ENCODE measurements around the gene HSF2BP.
A peak's percentile ranks its signal among the peaks of the same experiment; 100 is the strongest.
"Not testable (repeated sequence)": the region's sequence is repeated elsewhere in the genome, so short reads cannot be mapped to it uniquely, and the experiment has no call there.

The HSF2BP gene

GRCh38 chr21:43659136-43660000 is at the start of gene HSF2BP, which contains the start of gene RRP1B:
HSF2BP (minus strand) TSS chr21:43659488; CDS start chr21:43658096, 1,392 bp downstream.
RRP1B (plus strand) TSS chr21:43659560; CDS start chr21:43659665, 105 bp downstream.
- DNase-seq: peak; percentile 77

DNA sequence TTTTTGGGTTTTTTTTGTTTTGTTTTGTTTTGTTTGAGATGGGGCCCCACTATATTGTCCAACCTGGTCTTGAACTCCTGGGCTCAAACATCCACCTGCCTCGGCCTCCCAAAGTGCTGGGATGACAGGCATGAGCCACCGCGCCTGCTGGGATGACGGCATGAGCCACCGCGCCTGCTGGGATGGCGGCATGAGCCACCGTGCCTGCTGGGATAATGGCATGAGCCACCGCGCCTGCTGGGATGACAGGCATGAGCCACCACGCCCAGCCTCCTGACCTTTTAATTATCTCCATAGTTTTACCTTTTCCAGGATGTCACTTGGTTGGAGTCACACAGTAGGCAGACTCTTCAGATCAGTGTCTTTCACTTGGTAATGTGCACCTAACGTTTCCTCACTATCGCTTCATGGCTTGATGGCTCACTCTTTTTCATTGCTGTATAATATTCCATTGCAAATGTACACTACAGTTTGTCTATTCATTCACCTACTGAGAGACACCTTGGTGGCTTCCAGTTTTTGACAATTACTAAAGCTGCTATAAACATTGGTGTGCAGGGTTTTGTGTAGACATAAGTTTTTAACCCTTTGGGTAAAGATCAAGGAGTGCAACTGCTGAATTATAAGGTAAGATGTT is 49.6 kb upstream of the HSF2BP start:
- no peak for DNase-seq

GRCh38 chr21:43707462-43707861 is 48.2 kb upstream of the HSF2BP start:
- no peak for DNase-seq

DNA sequence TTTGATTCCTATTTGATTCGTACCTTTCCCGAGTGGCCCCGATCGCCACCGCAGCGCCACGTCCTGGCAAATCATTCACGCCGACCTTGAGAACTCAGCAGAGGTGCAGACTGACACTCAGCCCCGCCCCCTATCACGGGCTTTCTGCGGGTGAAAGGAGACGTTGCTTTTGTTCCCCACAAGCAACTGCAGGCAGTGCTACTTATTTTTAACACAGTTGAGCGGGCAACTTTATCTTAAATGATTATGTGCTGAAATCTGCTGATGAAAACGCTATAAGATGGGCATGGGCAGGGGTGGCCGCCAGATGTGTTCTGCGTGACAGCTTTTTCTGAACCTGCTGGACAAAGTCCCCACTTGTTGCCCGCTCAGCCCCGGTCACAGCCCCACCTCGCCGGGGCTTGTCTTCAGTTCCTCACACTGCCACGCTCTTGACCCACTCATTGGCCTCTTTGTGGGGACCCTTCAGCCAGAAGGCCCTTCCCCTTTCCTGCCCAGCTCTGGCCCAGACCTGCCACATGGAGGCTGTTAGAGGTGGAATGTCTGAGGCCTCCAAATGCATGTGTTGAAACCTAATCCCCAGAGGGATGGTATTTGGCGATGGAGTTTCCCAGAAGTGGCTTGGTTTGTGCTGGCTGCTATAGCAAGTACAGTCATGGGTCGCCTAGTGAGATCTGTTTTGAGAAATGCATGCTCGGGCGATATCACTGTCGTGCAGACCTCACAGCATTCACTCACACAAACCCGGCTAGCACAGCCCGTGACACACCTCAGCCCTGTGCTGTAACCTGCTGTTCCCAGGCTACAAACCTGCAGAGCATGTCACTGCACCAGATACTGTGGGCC is 44.0 kb upstream of the HSF2BP start:
- DNase-seq: no peak

GRCh38 chr21:43702785-43703034 is 43.4 kb upstream of the HSF2BP start:
- DNase-seq: no peak

DNA sequence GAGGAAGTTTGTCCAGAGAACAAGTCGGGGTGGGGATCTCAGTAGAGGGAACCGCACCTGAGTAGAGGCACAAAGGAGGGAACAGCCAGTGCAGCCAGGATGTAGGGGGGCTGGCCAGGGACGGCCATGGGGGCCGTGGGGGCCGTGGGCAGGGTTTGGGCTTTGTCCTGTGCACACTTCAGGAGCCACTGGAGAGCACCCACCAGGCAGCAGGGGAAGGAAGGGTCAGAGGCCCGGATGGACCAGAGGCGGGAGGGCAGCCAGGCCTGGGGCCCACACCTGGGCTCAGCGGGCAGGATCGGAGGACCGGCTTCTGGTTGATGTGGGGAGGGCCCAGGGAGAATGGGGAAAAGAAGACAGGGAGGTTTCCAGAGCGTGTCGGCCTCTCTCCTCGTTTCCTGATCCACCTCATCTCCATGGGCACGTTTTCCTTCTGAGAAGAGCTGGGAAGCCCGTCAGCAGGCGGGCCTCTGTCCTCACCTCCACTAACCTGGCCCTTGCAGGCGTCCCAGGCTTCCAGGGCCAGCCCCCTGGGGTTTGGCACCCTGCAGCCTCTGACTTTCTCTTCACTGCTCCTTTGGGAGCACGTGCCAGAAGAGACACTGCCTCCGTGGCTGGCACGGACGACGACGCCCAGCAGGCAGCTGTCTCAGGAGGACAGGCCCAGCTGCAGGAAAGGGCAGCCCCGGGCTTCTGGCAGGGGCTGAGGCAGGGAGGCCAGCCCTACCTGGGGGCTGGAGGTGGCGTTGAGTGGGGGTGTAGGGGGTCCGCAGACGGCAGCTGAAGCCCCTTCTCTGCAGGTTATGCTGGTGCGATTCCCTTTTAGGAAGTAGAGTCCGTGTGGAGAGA is 42.9 kb upstream of the HSF2BP start:
- no peak for DNase-seq

DNA sequence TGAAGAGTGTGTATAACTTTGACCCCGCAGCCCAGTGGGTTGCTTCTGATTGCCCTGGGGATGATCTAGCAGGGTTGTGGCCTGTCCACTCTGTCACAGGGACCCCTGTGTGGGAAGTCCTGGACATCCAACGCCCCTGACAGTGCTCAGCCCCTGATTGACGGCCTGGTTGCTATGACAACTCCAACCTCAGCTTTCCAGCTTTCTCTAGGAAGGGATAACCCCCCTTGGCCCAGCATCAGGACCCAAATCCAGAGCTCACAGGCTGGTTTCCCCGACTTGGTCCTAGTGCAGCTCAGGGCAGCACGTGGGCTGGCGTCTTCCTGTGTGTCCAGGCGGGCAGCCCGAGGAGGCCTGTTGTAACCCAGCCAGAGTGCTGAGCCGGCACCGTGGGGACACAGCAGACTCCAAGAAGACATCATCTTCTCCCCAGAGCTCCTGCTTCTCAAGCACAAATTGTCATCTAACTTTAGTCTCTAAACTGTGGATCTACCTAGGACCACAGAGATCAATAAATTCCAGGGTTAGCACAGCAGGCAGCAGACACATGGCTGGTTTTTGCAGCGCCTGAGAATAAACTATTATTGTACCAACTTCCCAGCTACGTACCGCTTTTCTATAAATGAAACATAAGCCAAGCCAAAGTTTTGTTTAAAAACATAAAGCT is 40.8 kb upstream of the HSF2BP start:
- DNase-seq: no peak

DNA sequence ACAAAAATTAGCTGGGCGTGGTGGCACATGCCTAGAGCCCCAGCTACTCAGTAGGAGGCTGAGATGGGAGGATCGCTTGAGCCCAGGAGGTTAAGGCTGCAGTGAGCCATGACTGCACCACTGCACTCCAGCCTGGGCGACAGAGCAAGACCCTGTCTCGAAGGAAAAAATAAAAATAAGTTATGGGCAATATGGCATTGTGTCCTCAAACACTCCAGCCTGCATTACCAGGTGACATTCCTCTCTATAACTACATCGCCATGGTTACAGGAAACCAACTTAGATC is 40.1 kb upstream of the HSF2BP start:
- not testable (repeated sequence) for DNase-seq

DNA sequence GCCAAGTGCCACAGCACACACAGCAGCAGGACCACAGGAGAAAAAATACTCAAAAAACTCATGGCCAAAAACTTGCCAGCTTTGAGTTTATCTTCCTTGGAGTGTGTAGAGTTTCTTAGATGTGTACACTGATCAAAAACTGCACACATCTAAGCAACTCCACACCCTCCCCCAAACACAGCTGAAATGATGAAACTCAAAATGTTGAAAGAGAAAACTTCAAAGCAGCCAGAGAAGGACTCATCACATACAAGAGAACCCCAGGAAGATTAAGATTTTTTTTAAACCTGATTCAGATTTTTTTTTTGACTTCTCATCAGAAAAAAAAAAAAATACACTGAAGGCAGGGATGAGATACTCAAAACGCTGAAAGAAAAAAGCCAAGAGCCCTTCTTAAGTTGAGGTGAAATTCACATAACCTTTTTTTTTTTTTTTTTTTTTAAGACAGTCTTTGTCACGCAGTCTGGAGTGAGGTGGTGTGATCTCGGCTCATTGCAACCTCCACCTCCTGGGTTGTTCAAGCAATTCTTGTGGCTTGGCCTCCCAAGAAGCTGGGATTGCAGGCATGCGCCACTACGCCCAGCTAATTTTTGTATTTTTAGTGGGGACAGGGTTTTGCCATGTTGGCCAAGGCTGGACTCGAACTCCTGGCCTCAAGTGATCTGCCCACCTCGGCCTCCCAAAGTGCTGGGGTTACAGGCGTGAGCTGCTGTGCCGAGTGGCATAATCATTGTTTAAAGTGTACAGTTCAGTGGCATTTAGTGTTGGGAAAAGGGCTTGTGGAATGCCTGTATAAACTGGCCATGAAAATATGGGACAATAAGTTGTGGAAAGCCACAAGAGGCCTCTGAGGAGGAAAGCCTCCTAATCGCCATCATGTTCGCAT is 38.7 kb upstream of the HSF2BP start:
- DNase-seq: no peak

- DNase-seq: no peak
These were observed 36.9 kb upstream of the HSF2BP start for GRCh38 chr21:43696214-43696613.

DNA sequence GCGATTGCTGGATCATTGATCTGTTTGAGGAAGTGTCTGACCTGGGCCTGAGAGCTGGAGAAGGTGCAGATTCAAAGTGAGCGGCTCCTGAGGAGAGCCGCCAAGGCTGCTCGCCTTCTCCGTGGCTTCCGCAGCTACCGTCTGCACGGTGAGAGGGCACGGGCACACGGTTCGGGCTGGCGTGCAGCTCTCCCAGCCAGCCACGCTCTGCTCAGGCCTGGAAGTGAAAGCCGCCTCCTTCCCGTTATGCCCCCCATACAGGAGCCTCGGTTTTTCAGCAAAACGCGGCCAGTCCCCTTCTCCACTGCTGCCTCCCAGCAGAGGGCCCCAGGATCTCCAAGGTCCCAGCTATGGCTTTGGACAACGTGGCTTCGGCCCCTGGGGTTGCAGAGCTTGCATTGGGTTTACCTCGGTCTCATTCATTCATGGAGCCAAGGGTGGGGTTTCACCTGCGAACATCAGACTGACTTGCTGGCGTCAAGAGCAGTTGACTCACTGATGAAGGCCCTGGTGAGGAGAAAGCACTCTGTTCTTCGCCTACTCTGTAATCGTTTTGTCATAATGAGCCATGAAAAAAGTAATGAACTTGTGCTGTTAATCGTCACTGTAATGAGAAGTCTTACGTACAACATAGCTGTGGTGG is 35.3 kb upstream of the HSF2BP start:
- no peak for DNase-seq

DNA sequence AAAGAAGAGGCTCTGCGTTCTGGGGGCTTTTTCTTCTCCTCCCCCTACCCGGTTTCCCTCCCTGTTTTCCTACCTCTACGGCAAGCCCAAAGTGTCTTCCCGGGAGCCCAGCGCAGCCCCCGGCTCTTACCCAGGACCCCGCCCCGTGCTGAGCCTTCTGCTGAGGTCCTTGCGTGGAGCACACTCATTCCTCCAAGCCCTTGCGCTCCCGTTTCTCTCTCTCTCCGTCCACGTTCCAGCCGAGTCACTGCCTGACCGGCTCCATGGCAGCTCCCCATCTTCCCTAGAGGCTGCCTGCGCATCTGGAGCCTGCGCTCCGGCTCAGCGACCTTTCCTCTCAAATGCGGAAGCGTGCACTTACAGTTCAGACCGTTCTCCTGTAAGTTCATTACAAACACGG is 34.7 kb upstream of the HSF2BP start:
- DNase-seq: no peak

GRCh38 chr21:43692949-43693348 is 33.7 kb upstream of the HSF2BP start:
- no peak for DNase-seq

DNA sequence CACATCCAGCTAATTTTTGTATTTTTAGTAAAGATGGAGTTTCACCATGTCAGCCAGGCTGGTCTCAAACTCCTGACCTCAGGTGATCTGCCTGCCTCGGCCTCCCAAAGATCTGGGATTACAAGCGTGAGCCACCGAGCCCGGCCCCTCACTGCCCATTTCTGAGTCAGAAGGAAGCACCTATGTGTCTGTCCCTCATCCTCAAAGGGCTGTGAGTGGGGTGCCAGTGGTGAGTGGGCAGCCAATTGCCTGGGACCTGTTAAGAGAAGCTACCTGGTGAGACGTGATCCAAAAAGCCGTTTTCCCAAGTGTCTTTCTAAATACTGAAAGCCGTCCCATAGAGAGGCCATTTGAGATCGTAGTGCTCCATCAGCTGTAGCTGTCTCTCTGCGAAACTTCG is 32.5 kb upstream of the HSF2BP start:
- no peak for DNase-seq

DNA sequence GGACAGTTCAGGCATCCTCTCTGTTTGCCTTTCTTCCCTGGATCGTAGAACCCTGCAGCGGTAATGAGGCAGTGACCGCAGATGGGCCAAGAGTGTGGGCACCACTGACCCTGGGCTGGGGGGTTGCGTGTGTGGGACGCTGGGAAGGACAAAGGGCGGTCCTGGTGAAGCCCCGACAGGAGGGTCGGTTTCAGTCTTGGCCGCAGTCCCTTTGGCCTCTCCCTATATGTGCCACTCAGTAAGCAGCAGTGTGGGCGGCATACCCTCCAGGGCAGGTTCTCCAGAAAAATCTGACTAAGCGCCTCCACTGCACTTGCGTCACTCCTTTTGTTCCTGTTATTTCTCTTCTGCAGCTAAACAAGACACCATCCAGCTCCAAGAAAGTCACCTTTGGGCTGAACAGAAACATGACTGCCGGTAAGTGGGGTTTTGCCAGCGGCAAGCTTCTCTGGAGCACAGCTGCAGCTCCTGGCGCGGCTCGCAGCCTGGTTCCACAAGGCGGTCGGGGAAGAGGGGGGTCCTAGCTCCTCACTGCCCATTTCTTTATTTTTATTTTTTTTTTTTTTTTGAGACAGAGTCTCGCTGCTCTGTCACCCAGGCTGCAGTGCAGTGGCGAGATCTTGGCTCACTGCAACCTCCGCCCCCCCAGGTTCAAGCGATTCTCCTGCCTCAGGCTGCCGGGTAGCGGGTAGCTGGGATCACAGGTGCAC is 32.0 kb upstream of the HSF2BP start:
- no peak for DNase-seq

DNA sequence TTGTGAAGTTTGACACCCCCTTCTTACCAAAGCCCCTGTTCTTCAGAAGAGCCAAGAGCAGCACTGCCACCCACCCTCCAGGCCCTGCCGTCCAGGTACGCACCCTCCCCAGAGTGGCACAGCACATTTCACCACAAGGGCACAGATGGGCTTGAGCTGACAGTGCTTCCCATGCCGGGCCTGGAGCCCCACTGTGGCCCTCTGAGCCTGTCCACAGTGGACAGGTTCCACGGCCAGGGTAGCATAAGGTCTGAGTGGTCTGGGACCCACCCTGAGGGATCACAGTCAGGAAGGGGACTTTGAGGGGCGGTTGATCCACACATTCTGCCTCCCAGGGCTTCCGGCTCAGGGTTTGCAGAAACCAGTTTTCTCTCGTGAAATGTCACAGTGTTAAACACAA is 31.1 kb upstream of the HSF2BP start:
- no peak for DNase-seq

- no peak for DNase-seq
These were observed 30.5 kb upstream of the HSF2BP start for GRCh38 chr21:43689556-43690337.

- DNase-seq: no peak
These were observed 29.6 kb upstream of the HSF2BP start for GRCh38 chr21:43688906-43689305.
